ENCODE data around the gene MYO1B. TPM values are rescaled to one million over a fixed set of nuclear protein-coding genes. Genes with fewer than 3 reads are reported as not detected.

The MYO1B gene
- total and polyA plus RNA-seq, 4 donors = 46.0 to 286 (median 88.1) TPM

- H3K9ac ChIP-seq (ENCODE audit: insufficient read depth in 1 of 2, low read length in 2 of 2) = no peak overlapping the region
- H3K36me3 ChIP-seq (ENCODE audit: control insufficient read depth in 4 of 4, insufficient read depth in 4 of 4, low read length in 4 of 4) = peaks cover 0 to under 1% (median 0%) of the 10 kb centered on the region in 4 donors
- H3K9me3 ChIP-seq (ENCODE audit: control insufficient read depth in 4 of 4, insufficient read depth in 3 of 4, low read length in 3 of 4) = no peaks in the 10 kb centered on the region
- no peak overlapping the region for H3K4me3 ChIP-seq
- no peak overlapping the region for H3K27ac ChIP-seq (ENCODE audit: low read depth in 1 of 2, low read length in 1 of 2)
- ATAC-seq (ENCODE audit: insufficient read depth, low FRiP score) (no peak), DNase-seq (no peak)
- WGBS, 2 donors = 69 to 94% methylated on average over 1 of the region's 1 CpG
- TF ChIP-seq CTCF (IDR thresholded peaks at IDR 0.05; ENCODE audit: control extremely low read depth, extremely low read depth) = no peak
- H3K4me1 ChIP-seq (ENCODE audit: control insufficient read depth in 5 of 5, insufficient read depth in 5 of 5, low read length in 5 of 5) = peaks cover 0 to 1% (median 0%) of the 10 kb centered on the region in 5 donors
- no peaks in the 10 kb centered on the region for H3K27me3 ChIP-seq (ENCODE audit: control insufficient read depth in 3 of 3, insufficient read depth in 3 of 3, low read length in 2 of 3)
These were observed 67.5 kb downstream of the MYO1B start for GRCh38 chr2:191312662-191313061.

- 82 to 89% methylated on average over 6 of the region's 6 CpGs for WGBS, 2 donors
- H3K9me3 ChIP-seq (ENCODE audit: control insufficient read depth in 4 of 4, insufficient read depth in 3 of 4, low read length in 3 of 4) = no peaks in the 10 kb centered on the region
- H3K36me3 ChIP-seq (ENCODE audit: control insufficient read depth in 4 of 4, insufficient read depth in 4 of 4, low read length in 4 of 4) = no peaks in the 10 kb centered on the region
- TF ChIP-seq CTCF (IDR thresholded peaks at IDR 0.05; ENCODE audit: control extremely low read depth, extremely low read depth) = no peak
- no peak overlapping the region for H3K4me3 ChIP-seq
- ATAC-seq (ENCODE audit: insufficient read depth, low FRiP score) (no peak), DNase-seq (no peak)
- H3K4me1 ChIP-seq (ENCODE audit: control insufficient read depth in 5 of 5, insufficient read depth in 5 of 5, low read length in 5 of 5) = peaks cover 0 to 22% (median 8%) of the 10 kb centered on the region in 5 donors
- no peaks in the 10 kb centered on the region for H3K27me3 ChIP-seq (ENCODE audit: control insufficient read depth in 3 of 3, insufficient read depth in 3 of 3, low read length in 2 of 3)
- H3K9ac ChIP-seq (ENCODE audit: insufficient read depth in 1 of 2, low read length in 2 of 2) = no peak overlapping the region
- H3K27ac ChIP-seq (ENCODE audit: low read depth in 1 of 2, low read length in 1 of 2) = no peak overlapping the region
These were observed 69.6 kb downstream of the MYO1B start for GRCh38 chr2:191314697-191315364.

- Histone ChIP-seq H3K4me1 (ENCODE audit: control insufficient read depth in 5 of 5, insufficient read depth in 5 of 5, low read length in 5 of 5) (peaks cover 0 to 22% (median 8%) of the 10 kb centered on the region in 5 donors), H3K9ac (ENCODE audit: insufficient read depth in 1 of 2, low read length in 2 of 2) (no peak overlapping the region), H3K4me3 (no peak overlapping the region), H3K27ac (ENCODE audit: low read depth in 1 of 2, low read length in 1 of 2) (no peak overlapping the region), H3K9me3 (ENCODE audit: control insufficient read depth in 4 of 4, insufficient read depth in 3 of 4, low read length in 3 of 4) (no peaks in the 10 kb centered on the region), H3K27me3 (ENCODE audit: control insufficient read depth in 3 of 3, insufficient read depth in 3 of 3, low read length in 2 of 3) (no peaks in the 10 kb centered on the region), H3K36me3 (ENCODE audit: control insufficient read depth in 4 of 4, insufficient read depth in 4 of 4, low read length in 4 of 4) (no peaks in the 10 kb centered on the region)
- DNase-seq = no peak
- no peak for ATAC-seq (ENCODE audit: insufficient read depth, low FRiP score)
- no peak for TF ChIP-seq CTCF (IDR thresholded peaks at IDR 0.05; ENCODE audit: control extremely low read depth, extremely low read depth)
These were observed 70.2 kb downstream of the MYO1B start for GRCh38 chr2:191315365-191315752.
